IMR-90 (cell line): ENCODE results near the gene CNNM2.

ENCODE experiments used
- BHLHE40 ChIP-seq: fragments of 150-350 bp; IDR thresholded peaks from 2 replicates; pipeline ENCODE4 v1.6.1; 2016; ENCODE audit warnings: mild to moderate bottlenecking, low read depth, low read length
- CEBPB ChIP-seq: IDR thresholded peaks from 2 replicates; pipeline ENCODE4 v1.6.1; 2012; ENCODE audit warnings: low read depth, low read length, improper control_type of control experiment
- CHD1 ChIP-seq: IDR thresholded peaks from 2 replicates; pipeline ENCODE4 v1.6.1; 2012; ENCODE audit warnings: low read depth, low read length, improper control_type of control experiment
- MAZ ChIP-seq: IDR thresholded peaks from 2 replicates; pipeline ENCODE4 v1.6.1; 2012; ENCODE audit warnings: low read depth, mild to moderate bottlenecking, low read length, improper control_type of control experiment, moderate library complexity, borderline replicate concordance
- MXI1 ChIP-seq: IDR thresholded peaks from 2 replicates; pipeline ENCODE4 v1.6.1; 2012; ENCODE audit warnings: low read depth, mild to moderate bottlenecking, low read length, moderate library complexity, borderline replicate concordance
- POLR2A ChIP-seq: IDR thresholded peaks from 2 replicates; pipeline ENCODE4 v1.6.1; 2012; ENCODE audit warnings: mild to moderate bottlenecking, low read depth, low read length
- RAD21 ChIP-seq: IDR thresholded peaks from 2 replicates; pipeline ENCODE4 v1.6.1; 2012; ENCODE audit warnings: low read length, improper control_type of control experiment
- RCOR1 ChIP-seq: IDR thresholded peaks from 2 replicates; pipeline ENCODE4 v1.6.1; 2012; ENCODE audit warnings: mild to moderate bottlenecking, low read length, improper control_type of control experiment; ENCODE audit not compliant: insufficient replicate concordance
- RFX5 ChIP-seq: IDR thresholded peaks from 2 replicates; pipeline ENCODE4 v1.8.0; 2012; ENCODE audit warnings: low read depth, mild to moderate bottlenecking, low read length, moderate library complexity
- SMC3 ChIP-seq: fragments of 150-350 bp; IDR thresholded peaks from 2 replicates; pipeline ENCODE4 v1.6.1; 2016; ENCODE audit warnings: low read depth, mild to moderate bottlenecking, antibody characterized with exemption, low read length, moderate library complexity
- TF ChIP-seq, protein P1 (sequence below): conservative IDR thresholded peaks from 2 replicates; pipeline ENCODE4 v1.5.1; 2012; ENCODE audit warnings: mild to moderate bottlenecking, low read depth, low read length, improper control_type of control experiment
- TF ChIP-seq, protein P2 (sequence below): fragments of 150-350 bp; IDR thresholded peaks from 2 replicates; pipeline ENCODE4 v1.6.1; 2016; ENCODE audit warnings: low read depth, mild to moderate bottlenecking, low read length, moderate library complexity, borderline replicate concordance
- TF ChIP-seq, protein P3 (sequence below): fragments of 150-350 bp; IDR thresholded peaks from 2 replicates; pipeline ENCODE4 v1.6.1; 2017; ENCODE audit warnings: mild to moderate bottlenecking, antibody characterized with exemption, low read length, low read depth

DNA sequence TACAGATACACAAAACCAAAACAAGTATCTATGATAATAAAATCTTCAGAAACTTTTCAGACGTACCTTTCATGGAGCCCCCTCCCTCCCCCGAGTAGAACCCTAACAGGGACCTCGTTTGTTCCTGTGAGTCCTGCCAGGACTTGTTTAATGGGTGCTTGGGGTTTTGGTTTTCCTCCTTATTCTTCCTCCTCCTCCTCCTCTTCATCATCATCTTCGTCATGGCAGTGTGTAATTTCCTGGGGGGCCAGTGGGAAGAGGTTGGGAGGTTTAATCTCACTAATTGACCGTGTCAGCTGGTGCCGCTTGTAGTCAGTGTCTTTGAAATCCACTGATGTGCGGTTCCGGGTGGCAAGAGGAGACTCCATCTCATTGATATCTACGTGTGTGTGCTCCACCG lies 171.4 kb downstream of the CNNM2 start:
- TF ChIP-seq, protein P1, sequence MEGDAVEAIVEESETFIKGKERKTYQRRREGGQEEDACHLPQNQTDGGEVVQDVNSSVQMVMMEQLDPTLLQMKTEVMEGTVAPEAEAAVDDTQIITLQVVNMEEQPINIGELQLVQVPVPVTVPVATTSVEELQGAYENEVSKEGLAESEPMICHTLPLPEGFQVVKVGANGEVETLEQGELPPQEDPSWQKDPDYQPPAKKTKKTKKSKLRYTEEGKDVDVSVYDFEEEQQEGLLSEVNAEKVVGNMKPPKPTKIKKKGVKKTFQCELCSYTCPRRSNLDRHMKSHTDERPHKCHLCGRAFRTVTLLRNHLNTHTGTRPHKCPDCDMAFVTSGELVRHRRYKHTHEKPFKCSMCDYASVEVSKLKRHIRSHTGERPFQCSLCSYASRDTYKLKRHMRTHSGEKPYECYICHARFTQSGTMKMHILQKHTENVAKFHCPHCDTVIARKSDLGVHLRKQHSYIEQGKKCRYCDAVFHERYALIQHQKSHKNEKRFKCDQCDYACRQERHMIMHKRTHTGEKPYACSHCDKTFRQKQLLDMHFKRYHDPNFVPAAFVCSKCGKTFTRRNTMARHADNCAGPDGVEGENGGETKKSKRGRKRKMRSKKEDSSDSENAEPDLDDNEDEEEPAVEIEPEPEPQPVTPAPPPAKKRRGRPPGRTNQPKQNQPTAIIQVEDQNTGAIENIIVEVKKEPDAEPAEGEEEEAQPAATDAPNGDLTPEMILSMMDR: no peak
- TF ChIP-seq POLR2A: no peak
- TF ChIP-seq CEBPB: no peak
- no peak for TF ChIP-seq MXI1
- no peak for TF ChIP-seq RFX5
- TF ChIP-seq RCOR1: no peak
- TF ChIP-seq, protein P2, sequence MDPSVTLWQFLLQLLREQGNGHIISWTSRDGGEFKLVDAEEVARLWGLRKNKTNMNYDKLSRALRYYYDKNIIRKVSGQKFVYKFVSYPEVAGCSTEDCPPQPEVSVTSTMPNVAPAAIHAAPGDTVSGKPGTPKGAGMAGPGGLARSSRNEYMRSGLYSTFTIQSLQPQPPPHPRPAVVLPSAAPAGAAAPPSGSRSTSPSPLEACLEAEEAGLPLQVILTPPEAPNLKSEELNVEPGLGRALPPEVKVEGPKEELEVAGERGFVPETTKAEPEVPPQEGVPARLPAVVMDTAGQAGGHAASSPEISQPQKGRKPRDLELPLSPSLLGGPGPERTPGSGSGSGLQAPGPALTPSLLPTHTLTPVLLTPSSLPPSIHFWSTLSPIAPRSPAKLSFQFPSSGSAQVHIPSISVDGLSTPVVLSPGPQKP: no peak
- no peak for TF ChIP-seq SMC3
- no peak for TF ChIP-seq RAD21
- TF ChIP-seq, protein P3, sequence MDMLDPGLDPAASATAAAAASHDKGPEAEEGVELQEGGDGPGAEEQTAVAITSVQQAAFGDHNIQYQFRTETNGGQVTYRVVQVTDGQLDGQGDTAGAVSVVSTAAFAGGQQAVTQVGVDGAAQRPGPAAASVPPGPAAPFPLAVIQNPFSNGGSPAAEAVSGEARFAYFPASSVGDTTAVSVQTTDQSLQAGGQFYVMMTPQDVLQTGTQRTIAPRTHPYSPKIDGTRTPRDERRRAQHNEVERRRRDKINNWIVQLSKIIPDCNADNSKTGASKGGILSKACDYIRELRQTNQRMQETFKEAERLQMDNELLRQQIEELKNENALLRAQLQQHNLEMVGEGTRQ: no peak
- no peak for TF ChIP-seq BHLHE40
- TF ChIP-seq CHD1: no peak
- no peak for TF ChIP-seq MAZ
